Left ventricle myocardium inferior (tissue), 1 donor: ENCODE data around the gene MTUS2. TPM values are rescaled to one million over a fixed set of nuclear protein-coding genes. Genes with fewer than 3 reads are reported as not detected.

ENCODE experiments used
- DNase-seq: peaks from one replicate; pipeline ENCODE4 v3.0.0-alpha.2; 2020
- H3K27ac ChIP-seq: fragments of 200-600 bp; replicated peaks from 2 replicates; pipeline ENCODE4 v1.8.0; 2021
- H3K27me3 ChIP-seq: fragments of 200-600 bp; 2 replicates; pipeline ENCODE4 v1.8.0; 2021; ENCODE audit warnings: low read depth
- H3K36me3 ChIP-seq: fragments of 200-600 bp; 2 replicates; pipeline ENCODE4 v1.8.0; 2021
- H3K4me1 ChIP-seq: fragments of 200-600 bp; 2 replicates; pipeline ENCODE4 v1.8.0; 2021
- H3K4me3 ChIP-seq: fragments of 200-600 bp; 2 replicates; pipeline ENCODE4 v1.8.0; 2021; ENCODE audit warnings: mild to moderate bottlenecking, moderate library complexity
- H3K9me3 ChIP-seq: fragments of 200-600 bp; replicated peaks from 2 replicates; pipeline ENCODE4 v1.8.0; 2021
- intact Hi-C: fragments of 100-400 bp; cut with micrococcal nuclease; formaldehyde crosslinking; loops from one replicate; pipeline ENCODE4 v1.11.0; 2022
- total RNA-seq: library from RNA; stranded (reverse); fragmentation: NEBNext Ultra II Directional; extraction: Animal tissue kit (Norgen Biotek cat#: 25700); gene quantifications from one replicate; pipeline ENCODE4 v1.2.1, GENCODE V29; 2021
- TF ChIP-seq, protein P1 (sequence below): fragments of 200-600 bp; IDR thresholded peaks from 2 replicates; pipeline ENCODE4 v1.8.0; 2021; ENCODE audit warnings: antibody characterized with exemption, mild to moderate bottlenecking, borderline replicate concordance
- donor health status: DM: no; HTN: yes; CAD: no; lungs with severe emphysema.

The MTUS2 gene
- total RNA-seq, 1 donor from 2014 or later = 101 TPM

DNA sequence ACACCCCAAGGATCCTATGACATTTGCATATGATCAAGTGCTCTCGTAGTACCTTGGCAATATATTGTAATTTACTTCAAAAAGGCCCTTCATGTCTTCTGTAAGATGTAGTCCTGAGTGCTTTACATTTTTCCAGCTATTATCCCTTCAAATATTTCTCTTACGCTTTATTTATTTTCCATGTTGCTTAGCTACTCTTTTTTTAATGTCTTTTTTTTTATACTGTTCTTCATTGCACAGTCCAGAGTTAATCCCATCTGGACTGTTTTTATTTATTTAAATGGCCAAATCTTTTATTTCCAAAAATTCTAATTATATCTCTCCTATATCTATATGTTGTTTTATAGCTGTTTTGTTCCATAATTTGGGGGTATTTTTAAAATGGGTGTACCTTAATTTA is 404.1 kb downstream of the MTUS2 start:
- Histone ChIP-seq H3K36me3 (peaks cover 10% of the 10 kb centered on the region), H3K4me3 (no peak overlapping the region), H3K9me3 (peaks cover 15% of the 10 kb centered on the region), H3K27me3 (no peaks in the 10 kb centered on the region), H3K27ac (no peak overlapping the region), H3K4me1 (peaks cover 9% of the 10 kb centered on the region)
- TF ChIP-seq, protein P1, sequence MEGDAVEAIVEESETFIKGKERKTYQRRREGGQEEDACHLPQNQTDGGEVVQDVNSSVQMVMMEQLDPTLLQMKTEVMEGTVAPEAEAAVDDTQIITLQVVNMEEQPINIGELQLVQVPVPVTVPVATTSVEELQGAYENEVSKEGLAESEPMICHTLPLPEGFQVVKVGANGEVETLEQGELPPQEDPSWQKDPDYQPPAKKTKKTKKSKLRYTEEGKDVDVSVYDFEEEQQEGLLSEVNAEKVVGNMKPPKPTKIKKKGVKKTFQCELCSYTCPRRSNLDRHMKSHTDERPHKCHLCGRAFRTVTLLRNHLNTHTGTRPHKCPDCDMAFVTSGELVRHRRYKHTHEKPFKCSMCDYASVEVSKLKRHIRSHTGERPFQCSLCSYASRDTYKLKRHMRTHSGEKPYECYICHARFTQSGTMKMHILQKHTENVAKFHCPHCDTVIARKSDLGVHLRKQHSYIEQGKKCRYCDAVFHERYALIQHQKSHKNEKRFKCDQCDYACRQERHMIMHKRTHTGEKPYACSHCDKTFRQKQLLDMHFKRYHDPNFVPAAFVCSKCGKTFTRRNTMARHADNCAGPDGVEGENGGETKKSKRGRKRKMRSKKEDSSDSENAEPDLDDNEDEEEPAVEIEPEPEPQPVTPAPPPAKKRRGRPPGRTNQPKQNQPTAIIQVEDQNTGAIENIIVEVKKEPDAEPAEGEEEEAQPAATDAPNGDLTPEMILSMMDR = no peak
- no peak for DNase-seq
- intact Hi-C loops = no loop called here

DNA sequence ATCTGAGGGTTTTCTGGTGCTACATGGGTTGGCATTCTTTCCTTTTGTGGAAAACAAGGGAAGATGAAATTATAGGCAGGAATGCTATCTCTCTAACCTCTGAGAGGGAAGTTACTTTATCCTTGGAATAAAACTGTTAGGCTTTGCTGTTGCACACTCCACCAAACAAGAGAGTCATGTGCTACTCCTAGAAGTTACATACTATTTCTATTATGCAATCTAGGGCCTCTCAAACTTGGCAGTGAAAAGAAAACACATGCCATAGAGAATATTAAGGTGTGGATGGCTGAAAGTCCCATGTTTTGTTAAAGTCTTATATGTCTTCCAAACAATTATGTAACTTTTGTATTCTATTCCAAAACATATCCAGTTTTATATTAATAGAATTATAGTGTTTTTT is 407.4 kb downstream of the MTUS2 start:
- intact Hi-C loops = no loop called here
- TF ChIP-seq, protein P1 = no peak
- Histone ChIP-seq H3K36me3 (peaks cover 10% of the 10 kb centered on the region), H3K4me1 (peaks cover 22% of the 10 kb centered on the region), H3K27me3 (no peaks in the 10 kb centered on the region), H3K9me3 (peaks cover 15% of the 10 kb centered on the region), H3K27ac (peak overlapping the region; percentile 27), H3K4me3 (no peak overlapping the region)
- no peak for DNase-seq

DNA sequence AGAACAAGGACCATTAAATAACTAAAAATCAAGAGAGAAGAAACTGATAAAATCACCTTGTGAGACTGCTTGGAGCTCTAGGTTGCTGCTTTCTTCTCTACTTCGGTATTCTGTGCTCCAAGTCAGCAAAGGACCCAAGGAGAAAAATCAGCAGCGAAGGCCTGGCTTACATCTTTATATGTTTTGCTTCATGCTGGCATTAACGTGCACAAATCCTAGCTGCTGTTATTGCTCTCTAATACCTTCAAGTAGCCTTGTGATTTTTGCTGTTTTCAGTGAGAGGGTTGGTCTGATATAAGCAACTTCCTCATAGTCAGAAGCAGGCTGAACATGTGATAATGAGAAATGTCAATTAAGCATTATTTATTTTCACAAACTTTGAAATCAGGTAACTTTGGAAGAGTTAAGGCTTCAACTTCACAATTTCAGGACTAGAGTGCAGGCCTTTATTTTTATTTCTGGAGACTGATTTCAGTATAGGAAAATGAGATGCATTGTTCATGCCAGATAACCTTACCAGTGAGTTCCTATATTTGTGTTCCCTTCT is 410.2 kb downstream of the MTUS2 start:
- intact Hi-C loops = no loop called here
- TF ChIP-seq, protein P1 = no peak
- Histone ChIP-seq H3K27me3 (no peaks in the 10 kb centered on the region), H3K27ac (no peak overlapping the region), H3K9me3 (no peaks in the 10 kb centered on the region), H3K4me3 (no peak overlapping the region), H3K4me1 (peaks cover 22% of the 10 kb centered on the region), H3K36me3 (no peaks in the 10 kb centered on the region)
- DNase-seq = no peak

DNA sequence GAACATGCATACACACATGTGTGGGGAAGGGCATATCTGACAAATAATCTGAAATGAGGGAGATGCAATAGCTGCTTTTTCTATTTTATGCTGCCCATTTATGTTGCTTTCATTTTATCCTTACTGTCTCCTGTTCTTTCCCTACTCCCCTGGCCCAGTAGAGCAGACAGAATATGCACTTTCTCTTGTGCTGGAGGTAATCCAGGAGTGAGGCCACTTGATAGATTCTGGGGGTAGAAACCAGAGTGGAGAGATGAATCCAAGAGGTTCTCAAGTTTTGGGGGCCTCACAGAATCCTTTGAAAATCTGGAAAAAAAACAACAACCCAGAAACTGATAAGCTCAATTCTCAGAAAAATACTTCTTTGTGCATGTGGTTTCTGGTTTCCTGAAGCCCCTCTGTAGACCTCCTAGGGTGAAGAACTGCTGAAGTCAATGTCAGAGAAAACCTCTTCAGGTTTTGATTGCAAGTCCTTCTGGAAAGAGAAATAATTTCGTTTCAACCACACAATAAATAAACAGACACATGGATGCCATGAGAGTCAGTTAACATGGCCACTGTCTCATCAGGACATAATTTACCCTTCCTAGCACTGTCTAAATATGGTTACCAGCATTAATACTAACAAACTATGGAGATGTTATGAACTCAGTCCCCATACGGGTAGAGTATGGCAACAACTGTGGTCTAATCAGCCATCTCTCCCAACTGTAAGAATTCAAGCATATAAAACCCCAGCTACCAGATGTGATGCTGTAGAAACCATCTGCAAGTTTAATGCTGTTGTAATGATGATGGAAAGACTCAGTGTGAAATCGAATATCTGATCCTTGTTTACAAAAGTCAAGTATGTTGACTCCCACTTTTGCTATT is 419.8 kb downstream of the MTUS2 start:
- Histone ChIP-seq H3K36me3 (no peaks in the 10 kb centered on the region), H3K9me3 (no peaks in the 10 kb centered on the region), H3K4me3 (no peak overlapping the region), H3K4me1 (no peaks in the 10 kb centered on the region), H3K27ac (no peak overlapping the region), H3K27me3 (no peaks in the 10 kb centered on the region)
- no peak for DNase-seq
- intact Hi-C loops = no loop called here
- TF ChIP-seq, protein P1 = no peak

DNA sequence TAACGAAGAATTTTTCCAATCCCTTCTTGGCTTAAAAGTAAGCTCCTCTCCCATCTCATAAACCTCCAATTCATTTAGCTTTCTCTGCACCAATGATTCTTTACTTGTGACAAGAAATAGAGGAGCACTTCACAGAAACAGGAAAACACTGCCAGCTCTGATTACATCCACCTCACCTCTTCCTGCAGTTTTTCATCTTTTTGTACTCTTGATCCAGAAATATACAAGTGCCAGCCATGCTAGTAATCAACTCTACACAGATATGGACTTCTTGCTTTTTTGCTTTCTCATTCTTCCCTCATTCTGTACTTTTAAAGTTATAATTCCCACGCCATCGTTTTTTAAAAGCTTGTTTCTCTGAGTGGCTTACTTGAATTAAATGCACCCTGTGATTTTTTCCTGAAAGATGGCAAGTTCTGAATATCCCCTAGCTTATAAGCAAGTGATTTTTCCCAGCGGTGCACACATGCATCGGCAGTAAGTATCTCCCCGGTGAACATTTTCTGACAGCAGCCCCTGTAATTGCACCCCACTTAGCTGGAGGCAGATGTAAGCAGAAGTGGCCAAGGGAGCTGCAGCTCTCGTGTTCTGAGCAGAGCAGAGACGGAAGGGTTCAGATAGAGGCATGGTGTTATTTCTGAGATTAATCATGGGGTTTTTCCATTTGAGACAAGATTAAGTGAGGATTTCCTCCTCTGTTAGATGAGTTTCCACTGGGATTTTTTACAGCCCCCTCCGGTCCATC is 434.7 kb downstream of the MTUS2 start:
- H3K27ac ChIP-seq = no peak overlapping the region
- H3K27me3 ChIP-seq = peaks cover 4% of the 10 kb centered on the region
- H3K36me3 ChIP-seq = no peaks in the 10 kb centered on the region
- no peaks in the 10 kb centered on the region for H3K9me3 ChIP-seq
- TF ChIP-seq, protein P1 = no peak
- H3K4me3 ChIP-seq = no peak overlapping the region
- DNase-seq = no peak
- intact Hi-C loops = no loop called here
- peaks cover under 1% of the 10 kb centered on the region for H3K4me1 ChIP-seq
